SK-N-SH (cell line): Measurements from ENCODE around the gene TDRD1. TPM values are rescaled to one million over a fixed set of nuclear protein-coding genes. Genes with fewer than 3 reads are reported as not detected.
A peak's percentile ranks its signal among the peaks of the same experiment; 100 is the strongest.

Source experiments
- CTCF ChIA-PET: fragments of 300-600, 350-600 bp; formaldehyde crosslinking; extraction: SDS; loops from one replicate; lab custom pipeline; 2021; lab: Yijun Ruan, JAX
- POLR2A ChIA-PET: fragments of 350-600 bp; sonication (Branson Sonifier 250); formaldehyde crosslinking; extraction: SDS; loops from one replicate; lab custom pipeline; 2020; ENCODE audit warnings: antibody characterized with exemption, inconsistent platforms; lab: Yijun Ruan, JAX
- DNase-seq: peaks from one replicate; pipeline ENCODE4 v3.0.0; 2012
- H2AFZ ChIP-seq: fragments of 200-600 bp; sonication (generic); 2 replicates; pipeline ENCODE4 v1.8.1; 2016; ENCODE audit warnings: antibody characterized with exemption, mild to moderate bottlenecking, low read depth
- H3F3A ChIP-seq: fragments of 200-600 bp; sonication (generic); replicated peaks from 2 replicates; pipeline ENCODE3; 2016; ENCODE audit warnings: antibody characterized with exemption, mild to moderate bottlenecking; ENCODE audit not compliant: insufficient read depth
- H3K27ac ChIP-seq, 2 experiments: fragments of 200-500 bp in 1 of 2; fragments of 200-600 bp in 1 of 2; sonication (Bioruptor generic) in 1 of 2; sonication (generic), shearing (Covaris generic) in 1 of 2; 2 replicates each; pipeline versions ENCODE4 v1.5.1 to v1.6.1; 2014 to 2016; ENCODE audit warnings: low read depth in 2 of 2, inconsistent platforms in 1 of 2, low read length in 1 of 2, mild to moderate bottlenecking in 1 of 2, mixed read lengths in 1 of 2
- H3K27me3 ChIP-seq: fragments of 200-600 bp; sonication (generic), shearing (Covaris generic); 2 replicates; pipeline ENCODE4 v1.6.1; 2016; ENCODE audit warnings: mixed run types; ENCODE audit not compliant: insufficient read depth
- H3K36me3 ChIP-seq, 2 experiments: fragments of 200-500 bp in 1 of 2; fragments of 200-600 bp in 1 of 2; sonication (Bioruptor generic) in 1 of 2; sonication (generic) in 1 of 2; replicated peaks in 1 of 2; 2 replicates each; pipeline versions ENCODE3 to v1.5.1; 2014 to 2016; ENCODE audit warnings: low read length in 1 of 2, mild to moderate bottlenecking in 1 of 2; ENCODE audit not compliant: insufficient read depth in 2 of 2, control insufficient read depth in 1 of 2
- H3K4me1 ChIP-seq, 2 experiments: fragments of 200-500 bp in 1 of 2; fragments of 200-600 bp in 1 of 2; sonication (Bioruptor generic) in 1 of 2; sonication (generic), shearing (Covaris generic) in 1 of 2; 2 replicates each; pipeline versions ENCODE4 v1.5.1 to v1.6.1; 2014 to 2016; ENCODE audit warnings: low read depth in 1 of 2, low read length in 1 of 2, mixed run types in 1 of 2; ENCODE audit not compliant: insufficient read depth in 2 of 2, control insufficient read depth in 1 of 2
- H3K4me2 ChIP-seq: fragments of 200-600 bp; sonication (generic), shearing (Covaris generic); 2 replicates; pipeline ENCODE4 v1.6.1; 2017; ENCODE audit warnings: mixed run types
- H3K4me3 ChIP-seq, 2 experiments: fragments of 200-500 bp in 1 of 2; fragments of 200-600 bp in 1 of 2; sonication (Bioruptor generic) in 1 of 2; sonication (generic), shearing (Covaris generic) in 1 of 2; 2 replicates each; pipeline versions ENCODE4 v1.5.1 to v1.8.1; 2014 to 2016; ENCODE audit warnings: low read depth in 2 of 2, inconsistent platforms in 1 of 2, low read length in 1 of 2, mild to moderate bottlenecking in 1 of 2, mixed read lengths in 1 of 2, moderate library complexity in 1 of 2
- H3K79me2 ChIP-seq: fragments of 200-600 bp; sonication (generic); 2 replicates; pipeline ENCODE4 v1.8.1; 2017; ENCODE audit warnings: mild to moderate bottlenecking; ENCODE audit not compliant: insufficient read depth
- H3K9ac ChIP-seq: fragments of 200-600 bp; sonication (generic); 2 replicates; pipeline ENCODE4 v1.6.1; 2017; ENCODE audit warnings: mixed run types
- H3K9me2 ChIP-seq: fragments of 200-600 bp; sonication (generic); 2 replicates; pipeline ENCODE4 v1.6.1; 2017; ENCODE audit warnings: mixed run types
- H3K9me3 ChIP-seq: fragments of 200-600 bp; sonication (generic); 2 replicates; pipeline ENCODE4 v1.6.1; 2017; ENCODE audit warnings: mixed run types, mild to moderate bottlenecking, moderate library complexity
- H4K20me1 ChIP-seq: fragments of 200-600 bp; sonication (generic); 2 replicates; pipeline ENCODE4 v1.6.1; 2017; ENCODE audit warnings: mild to moderate bottlenecking, mixed run types; ENCODE audit not compliant: insufficient read depth
- ELF1 ChIP-seq: IDR thresholded peaks from 2 replicates; pipeline ENCODE4 v1.4.0; 2012
- FOXJ3 ChIP-seq: sonication (generic); formaldehyde crosslinking; IDR thresholded peaks from 2 replicates; pipeline ENCODE4 v1.5.1; 2020; ENCODE audit warnings: mild to moderate bottlenecking, missing genetic modification reagents
- GATA2 ChIP-seq: sonication (generic); formaldehyde crosslinking; IDR thresholded peaks from 2 replicates; pipeline ENCODE4 v1.5.0; 2020; ENCODE audit warnings: mild to moderate bottlenecking, missing genetic modification reagents
- IRF3 ChIP-seq: fragments of 150-350 bp; IDR thresholded peaks from 2 replicates; pipeline ENCODE4 v1.6.1; 2016; ENCODE audit warnings: mild to moderate bottlenecking, low read depth, low read length
- JUND ChIP-seq: IDR thresholded peaks from 2 replicates; pipeline ENCODE4 v1.4.0; 2012
- MEF2A ChIP-seq: IDR thresholded peaks from 2 replicates; pipeline ENCODE4 v1.4.0; 2012; ENCODE audit warnings: low read depth, borderline replicate concordance
- MXI1 ChIP-seq: IDR thresholded peaks from 2 replicates; pipeline ENCODE4 v1.6.1; 2012; ENCODE audit warnings: mild to moderate bottlenecking, low read depth, low read length, improper control_type of control experiment
- NFIC ChIP-seq: IDR thresholded peaks from 2 replicates; pipeline ENCODE4 v1.4.0; 2012; ENCODE audit warnings: borderline replicate concordance
- NRF1 ChIP-seq: IDR thresholded peaks from 2 replicates; pipeline ENCODE4 v1.6.1; 2012; ENCODE audit warnings: low read depth, mild to moderate bottlenecking, low read length
- PBX3 ChIP-seq: IDR thresholded peaks from 2 replicates; pipeline ENCODE4; 2012
- RCOR1 ChIP-seq: fragments of 150-350 bp; IDR thresholded peaks from 2 replicates; pipeline ENCODE4 v1.6.1; 2017; ENCODE audit warnings: antibody characterized with exemption, low read length
- REST ChIP-seq: IDR thresholded peaks from 2 replicates; pipeline ENCODE4 v1.6.1; 2012; ENCODE audit warnings: mild to moderate bottlenecking, low read depth, low read length, moderate library complexity
- RXRA ChIP-seq: IDR thresholded peaks from 2 replicates; pipeline ENCODE4 v1.4.0; 2012; ENCODE audit warnings: low read depth, mild to moderate bottlenecking, borderline replicate concordance
- TCF12 ChIP-seq: IDR thresholded peaks from 2 replicates; pipeline ENCODE4 v1.4.0; 2012
- TEAD4 ChIP-seq: IDR thresholded peaks from 2 replicates; pipeline ENCODE4 v1.4.0; 2012; ENCODE audit warnings: mild to moderate bottlenecking, borderline replicate concordance; ENCODE audit not compliant: insufficient read depth
- USF2 ChIP-seq: fragments of 150-350 bp; IDR thresholded peaks from 2 replicates; pipeline ENCODE4 v1.6.1; 2017; ENCODE audit warnings: antibody characterized with exemption, low read length, low read depth, borderline replicate concordance
- WGBS: methylation state at CpG from one replicate; pipeline ENCODE4 v1.1.6; 2017; ENCODE audit warnings: low lambda C conversion rate; 5-methylcytosine and 5-hydroxymethylcytosine counted together
- polyA plus RNA-seq, 3 experiments: library from polyadenylated mRNA; depleted of rRNA; stranded (reverse); fragments of >200 nt; gene quantifications; 2 replicates each; pipeline ENCODE4 v1.2.3, GENCODE V29; 2012

The TDRD1 gene
- polyA plus RNA-seq, 1 of the 3 experiments (the other 2 are of a cell fraction), result not detected

- no peak for TF ChIP-seq REST
- TF ChIP-seq USF2, result no peak
- no peak for TF ChIP-seq ELF1
- no peak; the same call in 1 of the 2 replicates for TF ChIP-seq RCOR1
- TF ChIP-seq PBX3, result no peak
- TF ChIP-seq FOXJ3 (CRISPR knock-in tag), result no peak
- TF ChIP-seq RXRA, result no peak
- TF ChIP-seq TCF12, result no peak
- no peak for TF ChIP-seq TEAD4
- TF ChIP-seq, all 33 proteins: peak for 8
Observed at GRCh38 chr10:114173921-114174694, 5.0 kb upstream of the TDRD1 start, which contains the start of gene CCDC186 (continued).

- H3K27ac ChIP-seq, result peak overlapping the region in 1 of 2 experiments; percentile 66; a peak in 2 of 4 replicates
- H3K27me3 ChIP-seq, result no peaks in the 10 kb centered on the region
- peak overlapping the region; percentile 89 for H3K4me2 ChIP-seq
- CTCF ChIA-PET, result interaction anchor here (1.0 to 1.3 kb wide), 2 partner anchors 16 to 29 kb away, joined by 3 read pairs; no protein-coding TSS in a partner anchor
- no peaks in the 10 kb centered on the region for H4K20me1 ChIP-seq
- H2AFZ ChIP-seq, result peak overlapping the region; percentile 99
- H3K9me3 ChIP-seq, result no peaks in the 10 kb centered on the region
- TF ChIP-seq NFIC, result no peak
- TF ChIP-seq JUND, result no peak
- TF ChIP-seq IRF3, result no peak
- TF ChIP-seq NRF1, result no peak
- TF ChIP-seq MXI1, result peak; percentile 18; the same call in 1 of the 2 replicates
- no peak for TF ChIP-seq MEF2A
- no peak for TF ChIP-seq GATA2 (CRISPR knock-in tag)
- TF ChIP-seq RXRA, result no peak
- H3K4me1 ChIP-seq, result peaks cover 0 to 4% of the 10 kb centered on the region in 2 experiments; a peak in 2 of 4 replicates
- WGBS, result 3% methylated on average over 17 of the region's 19 CpGs
- POLR2A ChIA-PET, result no interaction called here
- H3K36me3 ChIP-seq, result no peaks in the 10 kb centered on the region
- DNase-seq, result no peak
- peaks cover 3% of the 10 kb centered on the region for H3F3A ChIP-seq
- peak overlapping the region; percentile 91 to 99 for H3K4me3 ChIP-seq
- H3K9ac ChIP-seq, result peak overlapping the region; percentile 91; the same call in 1 of the 2 replicates
- H3K9me2 ChIP-seq, result no peaks in the 10 kb centered on the region
- H3K79me2 ChIP-seq, result peaks cover 40% of the 10 kb centered on the region; the same call in 1 of the 2 replicates
Observed at GRCh38 chr10:114174695-114175188, 4.4 kb upstream of the TDRD1 start.
